Upper lobe of left lung (tissue), 6 donors: Measurements from ENCODE around the gene GTPBP1. TPM values are rescaled to one million over a fixed set of nuclear protein-coding genes. Genes with fewer than 3 reads are reported as not detected.
A peak's percentile ranks its signal among the peaks of the same experiment; 100 is the strongest.

Source experiments
- ATAC-seq, 2 donors: fragments of 200-7000 bp; cut with Tn5 transposase; one replicate each; pipeline ENCODE4 v1.9.1; 2022; ENCODE audit warnings: mild to moderate bottlenecking in 2 of 2, moderate library complexity in 2 of 2; ENCODE audit not compliant: low FRiP score in 2 of 2
- DNase-seq, 2 donors: peaks; one replicate each; pipeline ENCODE4 v3.0.0-alpha.2; 2019 to 2020
- H3K27ac ChIP-seq, 4 donors: fragments of 200-600 bp; sonication (generic); one replicate each; pipeline ENCODE4 v1.5.1; 2016 to 2019
- H3K27me3 ChIP-seq, 4 donors: fragments of 200-600 bp; sonication (generic); one replicate each; pipeline ENCODE4 v1.5.1; 2017 to 2019
- H3K36me3 ChIP-seq, 4 donors: fragments of 200-600 bp; sonication (generic); one replicate each; pipeline ENCODE4 v1.5.1; 2016 to 2019
- H3K4me1 ChIP-seq, 4 donors: fragments of 200-600 bp; sonication (generic); one replicate each; pipeline ENCODE4 v1.5.1; 2018 to 2019
- H3K4me3 ChIP-seq, 4 donors: fragments of 200-600 bp; sonication (generic); one replicate each; pipeline ENCODE4 v1.5.1; 2017 to 2019; ENCODE audit warnings: mild to moderate bottlenecking in 2 of 4, moderate library complexity in 1 of 4
- H3K9me3 ChIP-seq, 4 donors: fragments of 200-600 bp; sonication (generic); one replicate each; pipeline ENCODE4 v1.5.1; 2018 to 2019
- CTCF ChIP-seq, 6 experiments: fragments of 450-650 bp in 4 of 6; fragments of 200-600 bp in 2 of 6; sonication (generic) in 2 of 6; IDR thresholded peaks; one replicate each; pipeline ENCODE4 v1.5.1; 2016 to 2019; ENCODE audit warnings: antibody characterized with exemption in 6 of 6
- EP300 ChIP-seq, 4 donors: sonication (generic); formaldehyde crosslinking; IDR thresholded peaks; one replicate each; pipeline ENCODE4 v1.5.1; 2017; ENCODE audit warnings: antibody characterized with exemption in 4 of 4, control low read depth in 2 of 4
- POLR2A ChIP-seq, 4 donors: fragments of 450-650 bp; IDR thresholded peaks; one replicate each; pipeline ENCODE4 v1.5.1; 2016 to 2017; ENCODE audit warnings: antibody characterized with exemption in 4 of 4, mild to moderate bottlenecking in 2 of 4
- POLR2AphosphoS5 ChIP-seq, 2 donors: sonication (generic); formaldehyde crosslinking; IDR thresholded peaks; one replicate each; pipeline ENCODE4 v1.5.1; 2017; ENCODE audit warnings: antibody characterized with exemption in 2 of 2
- WGBS, 2 donors: methylation state at CpG; one replicate each; pipeline ENCODE4 v1.1.5; 2017 to 2018; 5-methylcytosine and 5-hydroxymethylcytosine counted together
- total RNA-seq, 6 donors: library from RNA; depleted of rRNA in 4 of 6; stranded (reverse); fragments of >200 nt in 4 of 6; gene quantifications; one replicate each; pipeline versions ENCODE4 v1.1.0 to v1.2.1, GENCODE V29; 2016 to 2021
- donor health status: DM: no; HTN: no; CAD: no; lungs with moderate emphysema.
- donor health status: DM: no; HTN: yes; CAD: no; lungs with severe emphysema.

Gene GTPBP1
- total RNA-seq, 6 donors from 2014 or later: 57.9 to 176 (median 73.6) TPM

GRCh38 chr22:38720350-38720749, 14.6 kb downstream of the GTPBP1 start:
- no peak overlapping the region for H3K4me3 ChIP-seq
- H3K9me3 ChIP-seq: no peaks in the 10 kb centered on the region
- H3K27me3 ChIP-seq: no peaks in the 10 kb centered on the region
- peaks cover 10 to 20% (median 14%) of the 10 kb centered on the region in 4 donors for H3K4me1 ChIP-seq
- TF ChIP-seq EP300 (IDR thresholded peaks at IDR 0.05) (no peak), CTCF (IDR thresholded peaks at IDR 0.05) (no peak), POLR2A (IDR thresholded peaks at IDR 0.05) (no peak), POLR2AphosphoS5 (IDR thresholded peaks at IDR 0.05) (no peak)
- no peak for ATAC-seq
- H3K27ac ChIP-seq: no peak overlapping the region
- peaks cover 25 to 87% (median 63%) of the 10 kb centered on the region in 4 donors for H3K36me3 ChIP-seq
- DNase-seq: no peak
- WGBS, 2 donors: 89 to 92% methylated on average over 3 of the region's 3 CpGs

- Histone ChIP-seq H3K4me1 (peaks cover 10 to 15% (median 12%) of the 10 kb centered on the region in 4 donors), H3K4me3 (no peak overlapping the region), H3K27ac (no peak overlapping the region), H3K9me3 (no peaks in the 10 kb centered on the region), H3K27me3 (no peaks in the 10 kb centered on the region), H3K36me3 (peaks cover 32 to 87% (median 64%) of the 10 kb centered on the region in 4 donors)
- ATAC-seq (no peak), DNase-seq (no peak)
- TF ChIP-seq POLR2AphosphoS5 (IDR thresholded peaks at IDR 0.05): no peak
- no peak for TF ChIP-seq CTCF (IDR thresholded peaks at IDR 0.05)
- no peak for TF ChIP-seq EP300 (IDR thresholded peaks at IDR 0.05)
- no peak for TF ChIP-seq POLR2A (IDR thresholded peaks at IDR 0.05)
- WGBS, 2 donors: 90 to 96% methylated on average over 7 of the region's 7 CpGs
Observed at GRCh38 chr22:38721551-38721950, 15.8 kb downstream of the GTPBP1 start.

- Histone ChIP-seq H3K27me3 (no peaks in the 10 kb centered on the region), H3K36me3 (peaks cover 45 to 95% (median 78%) of the 10 kb centered on the region in 4 donors), H3K4me1 (peaks cover 0 to 1% (median 0%) of the 10 kb centered on the region in 4 donors), H3K27ac (no peak overlapping the region), H3K4me3 (no peak overlapping the region), H3K9me3 (no peaks in the 10 kb centered on the region)
- DNase-seq (no peak), ATAC-seq (no peak)
- TF ChIP-seq POLR2AphosphoS5 (IDR thresholded peaks at IDR 0.05): no peak
- no peak for TF ChIP-seq EP300 (IDR thresholded peaks at IDR 0.05)
- no peak for TF ChIP-seq CTCF (IDR thresholded peaks at IDR 0.05)
- no peak for TF ChIP-seq POLR2A (IDR thresholded peaks at IDR 0.05)
- 97 to 99% methylated on average over 6 to 7 of the region's 7 CpGs for WGBS, 2 donors
Observed at GRCh38 chr22:38724176-38724575, 18.4 kb downstream of the GTPBP1 start.

- no peak for ATAC-seq
- H3K4me1 ChIP-seq: no peaks in the 10 kb centered on the region
- DNase-seq: no peak
- peaks cover 50 to 98% (median 87%) of the 10 kb centered on the region in 4 donors for H3K36me3 ChIP-seq
- WGBS, 2 donors: 72 to 81% methylated on average over 3 of the region's 3 CpGs
- TF ChIP-seq POLR2AphosphoS5 (IDR thresholded peaks at IDR 0.05) (no peak), CTCF (IDR thresholded peaks at IDR 0.05) (peak in 3 of 6 experiments; percentile 12 to 32 (median 16)), EP300 (IDR thresholded peaks at IDR 0.05) (no peak), POLR2A (IDR thresholded peaks at IDR 0.05) (no peak)
- no peaks in the 10 kb centered on the region for H3K27me3 ChIP-seq
- no peaks in the 10 kb centered on the region for H3K9me3 ChIP-seq
- no peak overlapping the region for H3K4me3 ChIP-seq
- no peak overlapping the region for H3K27ac ChIP-seq
Observed at GRCh38 chr22:38724926-38725571, 19.3 kb downstream of the GTPBP1 start.
